ENCODE measurements around the gene METRN.

METRN gene

GRCh38 chr16:693364-693763, 21.6 kb upstream of the METRN start:
- DNase-seq: no peak

DNA sequence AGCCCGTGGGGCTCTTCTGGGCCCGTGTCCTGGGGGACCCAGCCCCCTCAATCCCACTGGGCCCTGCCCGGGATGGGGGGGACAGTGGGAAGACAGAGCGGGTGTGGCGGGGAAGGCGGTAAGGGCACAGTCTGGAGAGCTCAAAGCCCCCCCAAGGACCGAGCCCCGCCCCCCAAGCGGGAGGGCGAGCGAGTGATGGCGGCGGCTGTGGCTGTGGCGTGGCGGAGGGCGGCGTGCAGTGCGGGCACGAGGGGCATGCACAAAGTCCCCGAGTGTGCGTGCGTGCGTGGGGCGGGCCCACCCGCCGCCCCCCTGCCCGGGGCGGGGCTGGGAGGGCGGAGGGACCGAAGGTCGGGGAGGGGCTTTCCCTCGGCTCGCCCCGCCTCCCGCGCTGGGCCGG, 21.2 kb upstream of the METRN start:
- DNase-seq: no peak

DNA sequence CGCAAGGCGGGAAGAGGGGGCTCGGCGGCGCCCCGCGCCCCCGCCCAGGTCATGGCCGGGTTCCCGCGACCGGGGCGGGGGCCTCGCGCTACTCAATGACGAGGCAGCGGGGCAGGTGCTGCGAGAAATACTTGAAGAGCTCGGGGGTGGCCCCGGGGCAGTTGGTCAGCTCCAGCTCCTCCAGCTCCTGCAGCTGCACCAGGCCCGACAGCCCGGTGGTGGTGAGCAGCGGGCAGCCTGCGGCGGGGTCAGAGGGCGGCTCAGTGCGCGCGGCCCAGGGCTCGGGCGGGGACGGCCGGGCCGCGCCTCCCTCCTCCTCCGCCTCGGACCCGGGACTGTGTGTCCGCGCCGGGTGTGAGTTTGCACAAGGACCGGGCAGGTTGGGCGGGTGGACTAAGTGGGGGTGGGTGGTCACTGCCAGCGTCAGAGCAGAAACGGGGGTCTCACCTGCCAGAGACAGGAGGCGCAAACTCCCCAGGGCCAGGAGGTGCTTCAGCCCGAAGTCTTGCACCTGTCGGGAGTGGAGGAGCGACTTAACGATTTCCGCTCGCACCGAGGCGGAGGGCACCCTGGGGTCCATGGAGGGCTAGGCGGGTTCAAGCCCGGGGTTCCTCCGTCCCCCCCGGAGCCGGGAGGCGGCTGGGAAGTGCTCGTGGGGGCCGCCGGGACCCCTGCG, 20.6 kb upstream of the METRN start:
- no peak for DNase-seq

- no peak for DNase-seq
Observed at GRCh38 chr16:694863-695354, 20.0 kb upstream of the METRN start.

DNA sequence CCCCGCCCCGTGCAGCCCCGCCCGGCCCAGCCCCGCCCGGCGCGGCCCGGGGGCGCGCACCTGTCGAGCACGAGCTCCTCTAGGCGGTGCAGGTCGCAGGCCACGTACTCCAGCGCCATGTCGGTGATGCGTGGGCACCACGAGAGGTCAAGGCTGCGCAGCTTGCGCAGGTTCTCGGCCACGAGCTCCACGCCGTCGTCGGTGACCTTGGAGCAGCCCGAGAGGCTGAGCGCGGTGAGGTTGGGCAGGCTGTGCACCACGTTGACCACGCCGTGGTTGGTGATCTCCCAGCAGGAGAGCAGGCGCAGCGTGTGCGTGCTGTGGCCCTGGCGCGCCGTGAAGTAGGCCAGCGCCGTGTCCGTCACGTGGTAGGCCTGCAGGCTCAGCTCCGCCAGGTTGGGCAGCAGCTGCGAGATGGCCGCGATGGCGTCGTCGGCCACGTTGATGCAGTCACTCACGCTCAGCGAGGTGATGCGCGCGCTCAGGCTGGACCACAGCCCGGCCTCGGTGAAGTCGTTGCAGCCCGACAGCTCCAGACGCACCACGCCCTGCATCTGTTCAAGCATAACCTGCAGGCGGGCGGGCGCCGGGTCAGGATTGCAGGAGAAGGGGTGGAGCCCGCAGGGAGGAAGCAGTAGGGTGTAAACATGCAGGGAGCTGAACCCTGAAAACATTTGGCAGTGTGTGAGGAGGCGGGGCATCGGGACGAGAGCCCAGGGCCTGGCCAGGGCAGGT, 19.4 kb upstream of the METRN start:
- no peak for DNase-seq

DNA sequence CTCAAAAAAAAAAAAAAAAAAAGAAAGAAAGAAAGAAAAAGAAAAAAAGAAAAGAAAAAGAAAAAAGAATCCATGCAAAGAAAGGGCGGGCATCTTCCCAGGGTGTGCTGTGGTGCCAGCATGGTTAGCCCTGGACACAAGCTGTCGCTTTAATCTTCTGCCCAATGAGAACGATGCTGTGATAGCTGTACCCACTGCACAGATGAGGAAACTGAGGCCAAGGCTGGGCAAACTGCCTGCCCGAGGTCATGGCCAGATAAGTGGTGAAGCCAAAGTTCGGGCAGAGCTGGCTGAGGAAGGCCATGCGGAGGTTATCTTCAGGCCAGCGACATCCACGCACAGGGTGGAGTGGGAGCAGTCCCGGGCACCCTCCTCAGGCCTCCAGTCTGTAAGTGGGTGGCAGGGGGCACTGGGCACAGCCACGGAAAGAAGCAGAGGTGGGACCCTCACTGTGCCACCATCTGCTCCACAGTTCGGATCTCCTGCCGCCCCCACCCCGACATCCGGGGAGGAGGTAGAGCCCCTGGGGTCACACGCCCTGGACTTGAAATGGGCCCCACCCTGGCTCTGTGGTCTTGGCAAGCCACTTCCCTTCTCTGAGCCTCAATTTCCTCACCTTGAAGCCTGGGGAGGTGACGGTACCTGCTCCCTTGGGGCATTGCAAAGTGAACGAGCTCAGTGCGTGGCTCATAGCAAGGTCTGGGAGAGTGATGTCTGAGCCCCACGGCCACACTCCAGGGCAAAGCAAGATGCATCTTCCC, 15.8 kb upstream of the METRN start:
- no peak for DNase-seq

- no peak for DNase-seq
Observed at GRCh38 chr16:700684-701584, 14.0 kb upstream of the METRN start.

- DNase-seq: no peak
Observed at GRCh38 chr16:702341-702740, 12.6 kb upstream of the METRN start.

- no peak for DNase-seq
Observed at GRCh38 chr16:703406-703805, 11.5 kb upstream of the METRN start.

- DNase-seq: no peak
Observed at GRCh38 chr16:704047-704446, 10.9 kb upstream of the METRN start.

DNA sequence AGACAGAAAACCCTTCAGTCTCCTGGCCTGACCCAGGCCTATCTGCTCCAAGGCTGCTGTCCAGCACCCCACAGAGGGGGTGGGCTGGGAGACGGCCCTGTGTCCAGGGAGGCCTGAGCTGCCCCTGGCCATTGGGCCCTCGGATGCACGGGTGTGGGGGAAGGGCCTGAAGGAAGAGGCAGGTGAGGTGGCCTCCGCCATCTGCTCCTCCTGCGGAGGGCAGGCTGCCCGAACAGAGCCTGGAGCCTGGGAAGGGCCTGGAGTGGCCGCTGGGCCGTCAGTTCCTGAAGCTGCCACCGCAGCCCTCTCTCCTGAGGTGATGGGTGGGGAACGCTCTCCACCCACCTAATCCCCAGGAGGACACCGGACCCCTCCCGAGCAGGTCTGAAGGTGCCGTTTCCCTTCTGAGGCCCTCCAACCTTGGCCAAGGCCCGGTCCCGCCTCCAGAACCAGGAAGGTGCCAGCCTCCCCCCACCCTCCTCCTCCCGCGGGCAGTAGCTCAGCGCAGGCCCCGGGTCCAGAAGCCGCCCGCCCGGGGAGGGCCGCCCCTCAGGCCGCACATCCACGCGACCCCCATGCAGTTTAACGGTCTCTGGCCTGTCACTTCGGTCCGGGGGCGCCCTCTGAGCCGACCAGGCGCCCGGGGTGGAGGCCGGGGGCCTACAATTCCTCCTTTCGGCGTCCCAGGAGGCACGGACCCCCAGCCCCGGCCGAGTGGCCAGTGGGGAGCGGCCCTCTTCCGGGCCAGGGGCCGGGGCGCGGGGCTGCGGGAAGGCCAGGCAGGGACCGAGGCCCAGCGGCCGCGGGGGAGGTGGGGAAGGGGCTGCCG, 10.2 kb upstream of the METRN start:
- no peak for DNase-seq

DNA sequence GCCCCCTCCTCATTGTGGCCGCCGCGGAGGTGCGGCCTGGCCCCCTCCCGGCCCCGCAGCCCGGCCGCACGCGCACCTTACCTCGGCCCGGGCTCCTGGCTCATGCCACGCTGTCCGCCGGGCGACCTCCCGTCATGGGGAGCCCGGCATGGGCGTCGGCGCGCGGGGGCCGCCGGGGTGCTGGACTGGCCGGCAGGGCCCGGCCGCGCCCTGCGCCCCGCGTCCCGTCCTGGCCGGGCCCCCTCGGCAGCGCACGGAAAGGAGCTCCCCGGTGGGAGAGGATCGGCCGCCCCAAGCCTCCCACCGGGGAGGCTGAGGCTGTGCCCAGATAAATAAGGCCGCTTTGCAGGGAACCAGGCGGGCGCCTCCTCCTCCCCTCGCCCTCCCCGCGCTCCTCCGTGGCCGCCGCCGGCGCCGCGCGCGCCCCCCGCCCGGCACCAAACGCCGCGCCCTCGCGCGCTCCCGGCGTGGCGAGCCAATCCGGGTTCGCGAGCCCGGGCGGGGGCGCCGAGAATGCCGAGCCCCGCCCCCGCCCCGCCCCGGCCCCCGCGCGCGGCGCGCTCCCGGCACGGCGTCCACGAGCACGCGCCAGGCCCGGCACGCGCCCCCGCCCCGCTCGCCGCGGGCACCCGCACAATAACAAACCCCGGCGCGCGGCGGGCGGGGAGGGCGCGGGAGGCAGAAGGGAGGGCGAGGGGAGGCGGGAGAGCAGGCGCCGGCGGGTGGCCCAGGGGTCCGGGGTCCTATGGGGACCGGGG, 9.3 kb upstream of the METRN start, which contains the start of gene FBXL16:
FBXL16 (minus strand) TSS at position 371 of the 758 bp plus-strand sequence. CDS start 8,396 bp downstream, outside the sequence.
- DNase-seq: no peak

DNA sequence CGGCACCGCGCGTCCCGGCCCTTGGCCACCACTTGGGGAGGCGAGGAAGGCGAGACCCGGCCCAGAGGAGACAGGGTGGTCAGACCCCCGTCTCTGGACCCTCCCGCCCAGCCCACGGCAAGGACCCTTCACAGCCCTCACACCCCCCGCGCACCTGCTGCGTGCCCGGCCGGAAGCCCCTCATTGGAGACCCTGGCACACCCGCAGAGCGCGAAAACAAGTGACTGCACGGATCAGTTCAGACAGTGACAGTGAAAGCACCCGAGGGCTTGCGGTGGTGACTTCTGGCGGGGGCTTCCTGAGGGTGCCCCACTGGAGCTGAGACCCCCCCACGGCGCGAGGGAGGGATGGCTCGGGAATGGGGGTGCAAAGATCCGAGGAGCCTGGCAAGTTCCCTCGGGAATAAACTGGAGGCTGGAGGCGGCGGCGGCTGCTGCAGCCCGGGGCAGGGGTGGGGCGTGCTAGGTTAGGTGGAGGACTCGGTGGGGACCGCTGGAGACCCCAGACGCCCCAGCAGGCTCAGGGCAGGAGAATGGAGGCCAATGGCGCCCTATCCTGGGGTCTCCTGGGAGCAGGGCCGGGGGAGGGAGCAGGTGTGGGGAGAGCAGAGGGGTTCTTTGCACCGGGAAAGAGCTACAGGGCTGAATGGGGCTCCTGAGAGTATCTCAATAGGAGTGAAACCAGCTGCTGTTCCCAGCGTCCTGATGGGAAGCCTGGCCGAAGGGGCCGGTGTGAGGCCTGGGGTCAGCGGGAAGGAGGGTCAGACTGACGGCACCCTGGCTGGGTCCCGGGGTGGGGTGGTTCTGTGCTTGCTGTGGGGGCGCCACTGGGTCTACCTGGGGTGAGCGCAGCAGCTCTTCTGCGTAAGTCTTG, 8.5 kb upstream of the METRN start:
- no peak for DNase-seq

DNA sequence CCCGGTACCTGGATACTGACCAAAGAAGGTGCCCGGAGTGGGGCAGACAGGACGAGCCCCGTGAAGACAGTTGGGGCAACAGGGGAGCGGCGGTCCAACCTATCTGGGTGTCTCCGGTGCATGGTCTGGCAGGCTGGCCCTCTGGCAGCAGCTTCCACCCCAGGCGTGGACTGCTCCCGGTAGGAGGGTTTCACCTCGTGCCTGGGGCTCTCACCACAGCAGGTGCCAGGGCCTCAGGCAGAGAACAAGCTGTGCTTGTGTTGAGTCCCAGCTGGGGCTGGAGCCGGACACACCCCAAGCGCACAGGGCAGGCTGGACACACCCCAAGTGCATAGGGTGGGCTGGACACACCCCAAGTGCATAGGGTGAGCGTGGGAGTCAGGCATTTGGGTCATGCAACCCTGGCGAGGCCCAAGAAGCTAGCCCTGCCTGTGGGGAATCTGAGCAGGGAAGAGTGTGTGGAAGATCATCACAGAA, 7.8 kb upstream of the METRN start:
- DNase-seq: no peak

DNA sequence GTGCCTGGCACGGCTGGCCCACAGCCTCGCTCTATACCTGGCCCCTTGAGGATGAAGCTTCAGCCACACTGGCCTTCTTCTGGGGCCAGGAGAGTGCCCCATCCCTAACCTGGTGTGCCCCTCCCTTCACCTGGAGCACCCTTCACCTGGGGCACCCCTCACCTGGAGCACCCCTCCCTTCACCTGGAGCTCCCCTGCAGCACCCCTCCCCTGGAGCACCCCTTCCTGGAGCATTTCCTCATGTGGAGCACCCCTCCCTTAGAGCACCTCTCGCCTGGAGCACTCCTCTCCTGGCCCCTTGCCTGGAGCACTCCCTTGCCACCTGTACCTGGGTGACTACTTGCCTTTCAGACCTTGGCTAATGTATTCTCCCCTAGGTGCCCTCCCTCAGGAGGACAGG, 6.9 kb upstream of the METRN start:
- no peak for DNase-seq

GRCh38 chr16:708959-709358, 6.0 kb upstream of the METRN start:
- DNase-seq: no peak

- DNase-seq: no peak
Observed at GRCh38 chr16:709566-710499, 5.1 kb upstream of the METRN start.

GRCh38 chr16:710500-711075, 4.3 kb upstream of the METRN start:
- DNase-seq: no peak
